HL-60 (cell line): Measurements from ENCODE around the gene NOTCH3.

Experiments used
- DNase-seq, 2 experiments: peaks; one replicate each; pipeline ENCODE4 v3.0.0-alpha.2; 2010 to 2020; ENCODE audit warnings: low read depth in 1 of 2, low spot score in 1 of 2
- H3K27ac ChIP-seq: fragments of 250-450 bp; sonication (Bioruptor Pico); replicated peaks from 2 replicates; pipeline ENCODE4 v1.5.1; 2020; ENCODE audit warnings: mild to moderate bottlenecking, moderate library complexity
- H3K27me3 ChIP-seq: fragments of 250-450 bp; sonication (Bioruptor Pico); 2 replicates; pipeline ENCODE4 v1.5.1; 2021; ENCODE audit warnings: mild to moderate bottlenecking, moderate library complexity; ENCODE audit not compliant: insufficient read depth, poor library complexity, severe bottlenecking
- H3K4me3 ChIP-seq: replicated peaks from 2 replicates; pipeline ENCODE4 v1.5.1; 2011; ENCODE audit warnings: mild to moderate bottlenecking, control low read depth, low read length; ENCODE audit not compliant: insufficient read depth
- GABPA ChIP-seq: IDR thresholded peaks from 2 replicates; pipeline ENCODE4 v1.6.1; 2012; ENCODE audit warnings: low read depth
- POLR2AphosphoS5 ChIP-seq: IDR thresholded peaks from 2 replicates; pipeline ENCODE4 v1.6.1; 2012; ENCODE audit warnings: low read depth
- REST ChIP-seq: IDR thresholded peaks from 2 replicates; pipeline ENCODE4 v1.6.1; 2012; ENCODE audit warnings: low read depth; ENCODE audit not compliant: insufficient replicate concordance
- SPI1 ChIP-seq: IDR thresholded peaks from 2 replicates; pipeline ENCODE4 v1.6.1; 2012; ENCODE audit warnings: low read depth, mild to moderate bottlenecking, borderline replicate concordance
- TF ChIP-seq, protein P1 (sequence below): IDR thresholded peaks from one replicate; pipeline ENCODE4 v1.5.1; 2011; ENCODE audit warnings: low read length, control low read depth, inconsistent platforms; ENCODE audit not compliant: insufficient read depth

Gene NOTCH3

GRCh38 chr19:15201374-15202023, 704 bp upstream of the NOTCH3 start:
- Histone ChIP-seq H3K4me3 (no peak overlapping the region), H3K27me3 (peaks cover 11% of the 10 kb centered on the region), H3K27ac (no peak overlapping the region)
- TF ChIP-seq POLR2AphosphoS5, result no peak
- no peak for DNase-seq

- TF ChIP-seq GABPA (no peak), POLR2AphosphoS5 (no peak), SPI1 (no peak), REST (no peak)
- TF ChIP-seq, protein P1, sequence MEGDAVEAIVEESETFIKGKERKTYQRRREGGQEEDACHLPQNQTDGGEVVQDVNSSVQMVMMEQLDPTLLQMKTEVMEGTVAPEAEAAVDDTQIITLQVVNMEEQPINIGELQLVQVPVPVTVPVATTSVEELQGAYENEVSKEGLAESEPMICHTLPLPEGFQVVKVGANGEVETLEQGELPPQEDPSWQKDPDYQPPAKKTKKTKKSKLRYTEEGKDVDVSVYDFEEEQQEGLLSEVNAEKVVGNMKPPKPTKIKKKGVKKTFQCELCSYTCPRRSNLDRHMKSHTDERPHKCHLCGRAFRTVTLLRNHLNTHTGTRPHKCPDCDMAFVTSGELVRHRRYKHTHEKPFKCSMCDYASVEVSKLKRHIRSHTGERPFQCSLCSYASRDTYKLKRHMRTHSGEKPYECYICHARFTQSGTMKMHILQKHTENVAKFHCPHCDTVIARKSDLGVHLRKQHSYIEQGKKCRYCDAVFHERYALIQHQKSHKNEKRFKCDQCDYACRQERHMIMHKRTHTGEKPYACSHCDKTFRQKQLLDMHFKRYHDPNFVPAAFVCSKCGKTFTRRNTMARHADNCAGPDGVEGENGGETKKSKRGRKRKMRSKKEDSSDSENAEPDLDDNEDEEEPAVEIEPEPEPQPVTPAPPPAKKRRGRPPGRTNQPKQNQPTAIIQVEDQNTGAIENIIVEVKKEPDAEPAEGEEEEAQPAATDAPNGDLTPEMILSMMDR, result no peak
- peaks cover 20% of the 10 kb centered on the region for H3K27me3 ChIP-seq
- no peak overlapping the region for H3K27ac ChIP-seq
- DNase-seq, result no peak
- H3K4me3 ChIP-seq, result no peak overlapping the region
These were observed 888 bp downstream of the NOTCH3 start for GRCh38 chr19:15199661-15200552.

DNA sequence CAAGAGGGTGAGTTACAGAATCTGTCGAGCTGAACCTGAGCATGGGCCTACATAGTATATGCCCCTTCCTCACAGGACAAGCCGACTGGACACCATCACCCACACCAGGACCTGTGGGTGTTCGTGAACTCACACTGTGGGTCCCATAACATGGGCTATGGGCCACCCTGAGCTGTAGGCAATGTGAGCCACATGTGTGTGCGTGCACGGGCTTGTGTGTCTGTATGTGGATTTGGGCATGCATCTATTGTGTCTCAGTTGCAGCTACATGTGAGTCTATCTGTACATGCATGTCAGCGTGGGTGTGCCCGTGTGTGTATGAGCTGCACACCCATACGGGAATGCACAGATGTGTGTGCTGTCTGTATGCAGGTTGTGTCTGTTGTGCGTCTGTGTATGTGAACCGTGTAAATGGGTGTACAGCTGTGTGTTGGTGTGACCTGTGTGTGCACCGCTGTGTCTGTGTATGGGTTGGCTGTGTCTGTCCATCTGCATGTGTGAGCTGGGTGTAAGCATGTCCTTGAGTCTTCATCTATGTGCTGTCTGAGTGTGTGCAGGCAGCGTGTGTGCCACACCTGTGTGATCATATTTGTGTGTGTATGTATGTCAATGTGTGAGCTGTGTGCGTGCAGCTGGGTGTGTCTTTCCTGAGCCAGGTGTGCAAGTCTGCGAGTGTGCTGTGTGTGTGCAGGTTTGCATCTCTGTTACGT, 1.7 kb downstream of the NOTCH3 start:
- H3K27ac ChIP-seq, result no peak overlapping the region
- no peak overlapping the region for H3K4me3 ChIP-seq
- TF ChIP-seq GABPA (no peak), POLR2AphosphoS5 (no peak), SPI1 (no peak), REST (no peak)
- TF ChIP-seq, protein P1, result no peak
- peaks cover 27% of the 10 kb centered on the region for H3K27me3 ChIP-seq
- DNase-seq, result no peak

- no peak overlapping the region for H3K27ac ChIP-seq
- no peak for TF ChIP-seq GABPA
- TF ChIP-seq REST, result no peak
- TF ChIP-seq POLR2AphosphoS5, result no peak
- no peak for TF ChIP-seq SPI1
- TF ChIP-seq, protein P1, result no peak
- no peak overlapping the region for H3K4me3 ChIP-seq
These were observed 2.9 kb downstream of the NOTCH3 start for GRCh38 chr19:15197942-15198341.

More at GRCh38 chr19:15197942-15198341, 2.9 kb downstream of the NOTCH3 start:
- DNase-seq, result no peak
- H3K27me3 ChIP-seq, result peaks cover 28% of the 10 kb centered on the region
